Gastroesophageal sphincter (tissue), 4 donors: Measurements from ENCODE around the gene NAPSA. TPM values are rescaled to one million over a fixed set of nuclear protein-coding genes. Genes with fewer than 3 reads are reported as not detected.

Experiments used
- ATAC-seq: fragments of 150-250 bp; one replicate; pipeline ENCODE4 v1.9.1; 2016; ENCODE audit warnings: mild to moderate bottlenecking, moderate library complexity
- H3K27ac ChIP-seq, 4 donors: fragments of 200-600 bp; sonication (generic) in 3 of 4; 1 replicate in 3 of 4; 2 replicates in 1 of 4; pipeline ENCODE4 v1.5.1; 2016 to 2019
- H3K27me3 ChIP-seq: fragments of 200-600 bp; sonication (generic); one replicate; pipeline ENCODE4 v1.5.1; 2019
- H3K36me3 ChIP-seq, 2 donors: fragments of 200-600 bp; sonication (generic); one replicate each; pipeline ENCODE4 v1.5.1; 2019; ENCODE audit warnings: control low read depth in 1 of 2
- H3K4me1 ChIP-seq, 3 donors: fragments of 200-600 bp; sonication (generic); 1 replicate in 2 of 3; 2 replicates in 1 of 3; pipeline ENCODE4 v1.5.1; 2016 to 2019; ENCODE audit warnings: control low read depth in 2 of 3
- H3K4me3 ChIP-seq, 2 donors: fragments of 200-600 bp; sonication (generic); one replicate each; pipeline ENCODE4 v1.5.1; 2019; ENCODE audit warnings: mild to moderate bottlenecking in 1 of 2, moderate library complexity in 1 of 2
- H3K9me3 ChIP-seq, 3 donors: fragments of 200-600 bp; sonication (generic); one replicate each; pipeline ENCODE4 v1.5.1; 2017 to 2019; ENCODE audit warnings: control low read depth in 2 of 3
- EP300 ChIP-seq: sonication (generic); formaldehyde crosslinking; IDR thresholded peaks from one replicate; pipeline ENCODE4 v1.6.1; 2017; ENCODE audit warnings: antibody characterized with exemption, mild to moderate bottlenecking
- POLR2A ChIP-seq, 2 donors: fragments of 450-650 bp; IDR thresholded peaks; one replicate each; pipeline ENCODE4 v1.6.1; 2017; ENCODE audit warnings: antibody characterized with exemption in 2 of 2, mild to moderate bottlenecking in 2 of 2, moderate library complexity in 1 of 2
- POLR2AphosphoS5 ChIP-seq: sonication (generic); formaldehyde crosslinking; IDR thresholded peaks from one replicate; pipeline ENCODE4 v1.6.1; 2017; ENCODE audit warnings: antibody characterized with exemption
- WGBS, 2 donors: methylation state at CpG; one replicate each; pipeline ENCODE4 v1.1.5; 2018; ENCODE audit warnings: low coverage in 1 of 2; 5-methylcytosine and 5-hydroxymethylcytosine counted together
- total RNA-seq, 4 donors: library from RNA; depleted of rRNA; stranded (reverse); fragments of >200 nt; gene quantifications; one replicate each; pipeline ENCODE4 v1.1.0, GENCODE V29; 2016
- TF ChIP-seq, protein P1 (sequence below), 4 experiments: fragments of 200-600 bp in 2 of 4; fragments of 450-650 bp in 2 of 4; sonication (generic) in 1 of 4; IDR thresholded peaks; one replicate each; pipeline ENCODE4 v1.5.1; 2017 to 2019; ENCODE audit warnings: antibody characterized with exemption in 4 of 4, mild to moderate bottlenecking in 2 of 4, moderate library complexity in 2 of 4

The NAPSA gene
- total RNA-seq, 4 donors from 2014 or later = 1.0 TPM; not detected in 3

- TF ChIP-seq POLR2A (IDR thresholded peaks at IDR 0.05) (peak in 1 of 2 donors; percentile 12), POLR2AphosphoS5 (no peak), EP300 (no peak)
- TF ChIP-seq, protein P1, sequence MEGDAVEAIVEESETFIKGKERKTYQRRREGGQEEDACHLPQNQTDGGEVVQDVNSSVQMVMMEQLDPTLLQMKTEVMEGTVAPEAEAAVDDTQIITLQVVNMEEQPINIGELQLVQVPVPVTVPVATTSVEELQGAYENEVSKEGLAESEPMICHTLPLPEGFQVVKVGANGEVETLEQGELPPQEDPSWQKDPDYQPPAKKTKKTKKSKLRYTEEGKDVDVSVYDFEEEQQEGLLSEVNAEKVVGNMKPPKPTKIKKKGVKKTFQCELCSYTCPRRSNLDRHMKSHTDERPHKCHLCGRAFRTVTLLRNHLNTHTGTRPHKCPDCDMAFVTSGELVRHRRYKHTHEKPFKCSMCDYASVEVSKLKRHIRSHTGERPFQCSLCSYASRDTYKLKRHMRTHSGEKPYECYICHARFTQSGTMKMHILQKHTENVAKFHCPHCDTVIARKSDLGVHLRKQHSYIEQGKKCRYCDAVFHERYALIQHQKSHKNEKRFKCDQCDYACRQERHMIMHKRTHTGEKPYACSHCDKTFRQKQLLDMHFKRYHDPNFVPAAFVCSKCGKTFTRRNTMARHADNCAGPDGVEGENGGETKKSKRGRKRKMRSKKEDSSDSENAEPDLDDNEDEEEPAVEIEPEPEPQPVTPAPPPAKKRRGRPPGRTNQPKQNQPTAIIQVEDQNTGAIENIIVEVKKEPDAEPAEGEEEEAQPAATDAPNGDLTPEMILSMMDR (IDR thresholded peaks at IDR 0.05) = peak in 3 of 4 experiments; percentile 89 to 97 (median 93)
- H3K4me3 ChIP-seq = peak overlapping the region; percentile 44 to 60
- 12% methylated on average over 5 to 20 of the region's 34 CpGs for WGBS, 2 donors
- ATAC-seq = peak; percentile 93
- no peaks in the 10 kb centered on the region for H3K9me3 ChIP-seq
- H3K27ac ChIP-seq = peak overlapping the region; percentile 34 to 84 (median 78)
- H3K36me3 ChIP-seq = no peaks in the 10 kb centered on the region
- peaks cover 0 to 5% (median 0%) of the 10 kb centered on the region in 3 donors for H3K4me1 ChIP-seq
- H3K27me3 ChIP-seq = no peaks in the 10 kb centered on the region
These were observed 3.5 kb upstream of the NAPSA start for GRCh38 chr19:50368649-50369570.

DNA sequence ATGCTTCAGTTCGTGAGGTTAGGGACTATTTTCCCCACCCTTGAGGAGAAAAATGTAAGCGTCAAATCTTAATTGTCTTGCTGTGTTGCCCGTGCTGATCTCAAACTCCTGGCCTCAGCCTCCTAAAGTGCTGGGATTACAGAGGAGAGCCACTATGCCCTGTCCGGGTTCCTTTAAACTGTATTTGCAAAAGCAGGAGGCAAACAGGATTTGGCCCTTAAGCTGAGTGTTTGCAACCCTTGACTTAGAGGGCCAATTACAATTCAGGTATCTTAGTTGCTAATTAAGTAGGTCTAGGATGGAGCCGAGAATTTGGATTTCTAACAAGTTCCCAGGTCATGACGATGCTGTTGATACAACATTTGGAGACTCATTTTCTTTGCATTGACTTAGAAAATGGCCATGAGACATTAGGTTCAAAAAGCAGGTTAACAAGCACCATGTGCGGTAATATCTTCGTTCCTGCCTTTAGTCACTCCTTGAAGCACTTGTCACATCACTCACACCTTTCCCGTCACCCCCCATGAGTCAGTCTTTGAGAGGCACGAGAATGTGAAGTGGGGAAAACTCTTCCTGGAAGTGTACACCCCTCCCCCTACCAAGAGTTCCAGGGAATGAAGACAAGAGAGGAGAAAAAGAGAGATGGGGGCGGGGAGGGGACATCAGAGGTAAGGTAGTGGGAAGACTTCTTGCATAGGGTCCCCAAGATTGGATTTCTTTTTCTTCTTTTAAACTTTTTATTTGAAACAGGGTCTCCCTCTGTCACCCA, 2.6 kb downstream of the NAPSA start:
- no peak for ATAC-seq
- peaks cover 0 to 10% (median 0%) of the 10 kb centered on the region in 3 donors for H3K4me1 ChIP-seq

GRCh38 chr19:50362030-50362412, 3.4 kb downstream of the NAPSA start:
- WGBS, 2 donors = 86 to 90% methylated on average over 5 to 7 of the region's 7 CpGs
- ATAC-seq = no peak
- peaks cover 13% of the 10 kb centered on the region for H3K27me3 ChIP-seq

More for the DNA sequence above, 2.6 kb downstream of the NAPSA start:
- TF ChIP-seq POLR2AphosphoS5 = no peak
- no peak for TF ChIP-seq POLR2A (IDR thresholded peaks at IDR 0.05)
- TF ChIP-seq, protein P1 (IDR thresholded peaks at IDR 0.05) = no peak
- TF ChIP-seq EP300 = no peak
- no peak overlapping the region for H3K4me3 ChIP-seq
- peaks cover 8% of the 10 kb centered on the region for H3K27me3 ChIP-seq
- H3K36me3 ChIP-seq = no peaks in the 10 kb centered on the region
- no peak overlapping the region for H3K27ac ChIP-seq
- H3K9me3 ChIP-seq = no peaks in the 10 kb centered on the region
- 50 to 60% methylated on average over 8 to 11 of the region's 11 CpGs for WGBS, 2 donors

GRCh38 chr19:50361290-50362029, 4.0 kb downstream of the NAPSA start:
- Histone ChIP-seq H3K4me3 (no peak overlapping the region), H3K27me3 (peaks cover 13% of the 10 kb centered on the region), H3K9me3 (no peaks in the 10 kb centered on the region), H3K36me3 (no peaks in the 10 kb centered on the region), H3K27ac (no peak overlapping the region), H3K4me1 (peaks cover 0 to 23% (median 0%) of the 10 kb centered on the region in 3 donors)
- ATAC-seq = no peak
- TF ChIP-seq, protein P1 (IDR thresholded peaks at IDR 0.05) = no peak
- no peak for TF ChIP-seq EP300
- TF ChIP-seq POLR2A (IDR thresholded peaks at IDR 0.05) = no peak
- TF ChIP-seq POLR2AphosphoS5 = no peak
- 60 to 88% methylated on average over 1 to 4 of the region's 7 CpGs for WGBS, 2 donors

More at GRCh38 chr19:50362030-50362412, 3.4 kb downstream of the NAPSA start:
- Histone ChIP-seq H3K4me1 (peaks cover 0 to 18% (median 0%) of the 10 kb centered on the region in 3 donors), H3K36me3 (no peaks in the 10 kb centered on the region), H3K27ac (no peak overlapping the region), H3K4me3 (no peak overlapping the region), H3K9me3 (no peaks in the 10 kb centered on the region)
- TF ChIP-seq, protein P1 (IDR thresholded peaks at IDR 0.05) = no peak
- no peak for TF ChIP-seq EP300
- no peak for TF ChIP-seq POLR2AphosphoS5
- TF ChIP-seq POLR2A (IDR thresholded peaks at IDR 0.05) = no peak
